GM23248 (cell line): ENCODE results near the gene SKP2. TPM values are rescaled to one million over a fixed set of nuclear protein-coding genes. Genes with fewer than 3 reads are reported as not detected.

Experiments used
- DNase-seq: peaks from one replicate; pipeline ENCODE4 v3.0.0-alpha.2; 2015
- H2AFZ ChIP-seq: fragments of 200-600 bp; sonication (generic); 2 replicates; pipeline ENCODE4 v1.6.1; 2016; ENCODE audit warnings: antibody characterized with exemption
- H3F3A ChIP-seq: fragments of 200-600 bp; sonication (generic); 2 replicates; pipeline ENCODE4 v1.6.1; 2016; ENCODE audit warnings: mild to moderate bottlenecking, antibody characterized with exemption, mixed run types; ENCODE audit not compliant: insufficient read depth
- H3K27ac ChIP-seq: fragments of 200-600 bp; sonication (generic); 2 replicates; pipeline ENCODE4 v1.5.1; 2016; ENCODE audit warnings: mild to moderate bottlenecking
- H3K27me3 ChIP-seq: fragments of 200-600 bp; sonication (generic); replicated peaks from 2 replicates; pipeline ENCODE4 v1.6.1; 2016; ENCODE audit warnings: mild to moderate bottlenecking; ENCODE audit not compliant: insufficient read depth
- H3K36me3 ChIP-seq: fragments of 200-600 bp; sonication (generic); 2 replicates; pipeline ENCODE4 v1.6.1; 2016; ENCODE audit warnings: low read depth, mild to moderate bottlenecking
- H3K4me1 ChIP-seq: fragments of 200-600 bp; sonication (generic); 2 replicates; pipeline ENCODE4 v1.6.1; 2016; ENCODE audit warnings: mild to moderate bottlenecking; ENCODE audit not compliant: insufficient read depth
- H3K4me2 ChIP-seq: fragments of 200-600 bp; sonication (generic); one replicate; pipeline ENCODE4 v1.6.1; 2016; ENCODE audit warnings: mild to moderate bottlenecking; ENCODE audit not compliant: unreplicated experiment
- H3K4me3 ChIP-seq: fragments of 200-600 bp; sonication (generic); 2 replicates; pipeline ENCODE4 v1.5.1; 2016; ENCODE audit warnings: mild to moderate bottlenecking
- H3K79me2 ChIP-seq: fragments of 200-600 bp; sonication (generic); 2 replicates; pipeline ENCODE4 v1.6.1; 2016; ENCODE audit warnings: mild to moderate bottlenecking; ENCODE audit not compliant: insufficient read depth
- H3K9ac ChIP-seq: fragments of 200-600 bp; sonication (generic); 2 replicates; pipeline ENCODE4 v1.6.1; 2016; ENCODE audit warnings: mild to moderate bottlenecking
- H3K9me2 ChIP-seq: fragments of 200-600 bp; sonication (generic); 2 replicates; pipeline ENCODE4 v1.6.1; 2016; ENCODE audit warnings: mixed run types, mild to moderate bottlenecking, moderate library complexity; ENCODE audit not compliant: insufficient read depth
- H3K9me3 ChIP-seq: fragments of 200-600 bp; sonication (generic); one replicate; pipeline ENCODE4 v1.6.1; 2017; ENCODE audit warnings: low read depth
- H4K20me1 ChIP-seq: fragments of 200-600 bp; sonication (generic); 2 replicates; pipeline ENCODE4 v1.6.0; 2016; ENCODE audit not compliant: insufficient read depth
- EZH2 ChIP-seq: fragments of 200-600 bp; sonication (generic); IDR thresholded peaks from 2 replicates; pipeline ENCODE4 v1.6.1; 2018; ENCODE audit warnings: antibody characterized with exemption, mild to moderate bottlenecking; ENCODE audit not compliant: insufficient read depth, poor library complexity, severe bottlenecking
- EZH2phosphoT487 ChIP-seq: fragments of 200-600 bp; sonication (generic); IDR thresholded peaks from 2 replicates; pipeline ENCODE4 v1.6.1; 2018; ENCODE audit warnings: antibody characterized with exemption, moderate library complexity, mild to moderate bottlenecking, low read depth; ENCODE audit not compliant: insufficient read depth
- WGBS, 2 experiments: methylation state at CpG; one replicate each; pipeline ENCODE4 v1.1.6; 2015 to 2017; ENCODE audit warnings: low lambda C conversion rate in 2 of 2, low coverage in 1 of 2; ENCODE audit errors: missing lambda C conversion rate in 2 of 2; 5-methylcytosine and 5-hydroxymethylcytosine counted together
- in situ Hi-C: fragments of 300-500 bp; cut with MboI; formaldehyde crosslinking; loops from 2 replicates; pipeline ENCODE4 v1.15.0; 2020
- polyA plus RNA-seq: library from polyadenylated mRNA; unstranded; fragments of >200 nt; fragmentation: Nextera tagmentation; extraction: Ambion mirVana; gene quantifications from 2 replicates; pipeline ENCODE4 v1.2.1, GENCODE V29; 2016
- total RNA-seq: library from RNA; depleted of rRNA; stranded (reverse); fragments of >200 nt; shearing (Covaris generic); gene quantifications from 2 replicates; pipeline ENCODE4 v1.2.3, GENCODE V29; 2014

Gene SKP2
- total and polyA plus RNA-seq, 2 experiments from 2014 or later = 31.5 to 41.6 TPM

DNA sequence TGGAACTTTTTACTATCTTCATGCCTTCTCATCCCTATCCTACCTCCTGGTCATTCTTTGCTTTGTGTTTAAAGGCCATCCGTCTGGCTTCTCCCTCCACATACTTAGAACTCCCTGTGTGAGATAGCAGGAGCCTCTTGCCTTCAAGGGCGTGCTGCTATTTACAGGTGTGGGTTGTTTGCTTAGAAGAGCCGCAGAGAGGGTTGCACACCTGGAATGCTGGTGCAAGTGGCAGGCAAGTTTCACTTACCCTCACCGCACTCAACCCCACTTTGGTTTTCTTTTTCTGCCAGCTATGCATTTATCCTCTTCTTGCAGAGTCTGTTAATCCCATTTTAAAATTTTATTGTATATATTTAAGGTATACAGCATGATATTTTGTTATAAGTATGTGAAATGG lies 12.6 kb downstream of the SKP2 start:
- in situ Hi-C loops = no loop called here
- H3K9me3 ChIP-seq = no peaks in the 10 kb centered on the region
- H3K4me2 ChIP-seq = no peak overlapping the region
- peaks cover 47% of the 10 kb centered on the region for H3K36me3 ChIP-seq
- TF ChIP-seq EZH2phosphoT487 = no peak
- TF ChIP-seq EZH2 = no peak
- no peaks in the 10 kb centered on the region for H3F3A ChIP-seq
- no peaks in the 10 kb centered on the region for H3K4me1 ChIP-seq
- WGBS, 2 experiments = 88 to 90% methylated on average over 4 of the region's 4 CpGs
- no peak for DNase-seq
- H3K27me3 ChIP-seq = no peaks in the 10 kb centered on the region
- peaks cover 72% of the 10 kb centered on the region for H3K79me2 ChIP-seq
- H3K4me3 ChIP-seq = no peak overlapping the region
- no peak overlapping the region for H2AFZ ChIP-seq
- no peak overlapping the region for H3K27ac ChIP-seq
- H4K20me1 ChIP-seq = no peaks in the 10 kb centered on the region; the same call in 1 of the 2 replicates
- H3K9me2 ChIP-seq = no peaks in the 10 kb centered on the region
- H3K9ac ChIP-seq = no peak overlapping the region

DNA sequence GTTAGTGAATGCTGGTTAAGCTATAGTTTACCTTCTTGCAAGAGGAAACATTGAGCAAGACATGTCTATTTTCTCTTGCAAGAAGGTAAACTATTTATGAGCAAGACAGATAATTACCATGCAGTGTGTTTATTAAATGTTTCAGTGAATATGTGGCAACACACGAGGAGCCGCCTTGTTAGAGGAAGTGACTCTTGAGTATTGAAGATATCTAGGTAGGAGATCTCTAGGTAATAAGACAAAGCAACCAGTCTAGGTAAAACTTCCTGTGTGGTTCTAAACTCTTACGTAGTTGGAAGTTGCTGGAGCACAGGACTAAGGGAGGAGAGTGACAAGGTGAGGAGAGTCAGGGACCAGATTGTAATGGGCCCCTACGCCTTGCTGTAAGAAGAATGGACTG lies 16.8 kb downstream of the SKP2 start:
- Histone ChIP-seq H2AFZ (no peak overlapping the region), H3K79me2 (peaks cover 36% of the 10 kb centered on the region), H3K4me2 (no peak overlapping the region), H3K9me2 (no peaks in the 10 kb centered on the region), H3K36me3 (peaks cover 70% of the 10 kb centered on the region), H4K20me1 (no peaks in the 10 kb centered on the region), H3K4me1 (no peaks in the 10 kb centered on the region), H3K27me3 (no peaks in the 10 kb centered on the region), H3K4me3 (no peak overlapping the region), H3K27ac (no peak overlapping the region), H3K9ac (no peak overlapping the region), H3K9me3 (no peaks in the 10 kb centered on the region), H3F3A (no peaks in the 10 kb centered on the region; the same call in 1 of the 2 replicates)
- 94 to 95% methylated on average over 4 of the region's 4 CpGs for WGBS, 2 experiments
- in situ Hi-C loops = no loop called here
- TF ChIP-seq EZH2 (no peak), EZH2phosphoT487 (no peak)
- no peak for DNase-seq

DNA sequence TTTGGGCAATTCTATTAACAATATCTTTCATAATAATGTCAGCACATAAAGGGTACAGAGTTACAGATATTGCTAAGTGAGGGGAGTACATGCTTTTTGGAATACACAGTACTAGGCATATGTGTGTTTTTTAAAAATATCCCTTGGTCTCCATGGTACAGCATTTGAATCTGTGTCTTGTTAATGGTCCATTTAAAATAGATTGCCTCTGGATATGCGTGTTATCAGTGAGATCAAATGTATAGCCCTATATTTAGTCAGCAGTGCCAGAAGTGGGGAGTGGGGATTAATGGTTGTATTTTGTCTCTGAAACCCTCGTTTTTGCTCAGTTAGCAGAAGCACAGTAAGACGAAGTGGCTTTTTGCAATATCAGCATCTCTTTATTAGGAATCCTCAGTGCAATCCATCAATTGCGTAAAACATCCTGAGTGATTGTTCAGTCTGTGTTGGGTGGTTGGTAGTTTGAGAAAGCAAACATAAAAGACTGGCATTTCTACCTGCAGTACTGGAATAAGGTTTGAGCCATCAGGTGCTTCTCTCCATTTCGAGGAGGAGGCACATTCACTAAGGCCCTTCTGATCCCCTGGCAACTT lies 19.0 kb downstream of the SKP2 start:
- Histone ChIP-seq H3K9ac (no peak overlapping the region), H3K27ac (no peak overlapping the region), H3K79me2 (peaks cover 18% of the 10 kb centered on the region; the same call in 1 of the 2 replicates), H3K4me2 (no peak overlapping the region), H2AFZ (no peak overlapping the region), H3K4me1 (no peaks in the 10 kb centered on the region), H4K20me1 (no peaks in the 10 kb centered on the region), H3K9me2 (no peaks in the 10 kb centered on the region), H3K27me3 (no peaks in the 10 kb centered on the region), H3K36me3 (peaks cover 70% of the 10 kb centered on the region), H3F3A (no peaks in the 10 kb centered on the region; the same call in 1 of the 2 replicates), H3K4me3 (no peak overlapping the region), H3K9me3 (no peaks in the 10 kb centered on the region)
- DNase-seq = no peak
- in situ Hi-C loops = no loop called here
- TF ChIP-seq EZH2 (no peak), EZH2phosphoT487 (no peak)
- 95 to 99% methylated on average over 5 of the region's 5 CpGs for WGBS, 2 experiments

DNA sequence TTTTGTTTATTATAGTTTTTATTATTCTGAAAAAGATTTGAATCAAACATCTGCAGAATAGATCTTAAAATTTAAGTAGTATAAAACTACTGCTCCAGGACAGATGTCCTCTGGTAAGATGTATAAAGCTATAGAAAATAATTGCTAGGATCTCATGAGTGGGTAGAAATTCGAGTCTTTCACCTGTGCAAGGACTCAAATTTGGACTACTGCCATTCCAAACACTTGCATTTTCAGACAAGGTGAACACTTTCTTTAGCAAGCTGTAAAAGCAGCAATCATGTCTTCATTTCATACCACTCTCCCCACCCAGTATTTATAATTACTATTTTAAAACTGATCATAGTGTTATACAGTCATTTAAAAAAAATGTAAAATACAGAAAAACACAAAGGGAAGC lies 20.7 kb downstream of the SKP2 start:
- WGBS, 2 experiments = 100% methylated on average over 1 of the region's 1 CpG
- Histone ChIP-seq H3K4me1 (no peaks in the 10 kb centered on the region), H2AFZ (no peak overlapping the region), H3K9ac (no peak overlapping the region), H3F3A (no peaks in the 10 kb centered on the region; the same call in 1 of the 2 replicates), H3K79me2 (0 out of 2 replicates have a peak, but pooled peaks cover 11% of the 10 kb centered on the region), H3K4me3 (no peak overlapping the region), H3K4me2 (no peak overlapping the region), H3K9me3 (no peaks in the 10 kb centered on the region), H4K20me1 (no peaks in the 10 kb centered on the region), H3K36me3 (peaks cover 68% of the 10 kb centered on the region), H3K27ac (no peak overlapping the region), H3K27me3 (no peaks in the 10 kb centered on the region), H3K9me2 (no peaks in the 10 kb centered on the region)
- in situ Hi-C loops = no loop called here
- TF ChIP-seq EZH2phosphoT487 = no peak
- no peak for TF ChIP-seq EZH2
- no peak for DNase-seq
